Activated gamma-delta T cell (primary cell): ENCODE data around the gene DESI1.
"Not testable (repeated sequence)": the region's sequence is repeated elsewhere in the genome, so short reads cannot be mapped to it uniquely, and the experiment has no call there.

Experiments
- DNase-seq: peaks from one replicate; lab custom pipeline; 2025; lab: John Stamatoyannopoulos, UW
- total RNA-seq, 2 donors: gene quantifications; one replicate each; lab custom pipeline; 2026; lab: John Stamatoyannopoulos, UW

The DESI1 gene
- 36.4 to 36.6 reads per million in 2 donors for total RNA-seq

DNA sequence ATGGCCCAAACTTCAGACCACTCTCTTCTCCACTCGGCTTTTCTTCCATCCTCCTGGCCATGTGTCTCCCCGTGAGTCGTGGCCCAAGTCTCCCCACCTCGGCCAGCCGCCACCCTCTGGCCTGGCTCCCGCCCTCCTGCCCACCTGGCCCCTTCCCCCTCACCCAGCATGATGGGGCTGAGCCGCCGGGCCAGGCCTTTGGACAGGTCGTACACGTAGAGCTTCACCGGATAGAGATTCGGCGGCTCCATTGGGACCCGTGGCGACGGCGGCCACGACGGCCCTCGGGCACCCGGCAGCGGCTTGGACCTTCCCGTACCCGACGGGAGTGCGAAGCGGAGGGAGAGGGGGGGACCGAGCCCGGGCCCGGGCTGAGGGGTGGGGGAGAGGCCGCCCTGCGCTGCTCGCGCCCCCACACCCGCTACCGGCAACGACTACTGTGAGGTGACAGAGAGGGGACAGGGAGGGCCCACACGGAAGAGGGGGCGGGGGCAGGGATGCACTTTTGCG, at the start of gene DESI1:
TSS of gene DESI1 (minus strand) at position 455 of the 510 bp plus-strand sequence. CDS start at position 251, 204 bp downstream.
- no peak for DNase-seq

DNA sequence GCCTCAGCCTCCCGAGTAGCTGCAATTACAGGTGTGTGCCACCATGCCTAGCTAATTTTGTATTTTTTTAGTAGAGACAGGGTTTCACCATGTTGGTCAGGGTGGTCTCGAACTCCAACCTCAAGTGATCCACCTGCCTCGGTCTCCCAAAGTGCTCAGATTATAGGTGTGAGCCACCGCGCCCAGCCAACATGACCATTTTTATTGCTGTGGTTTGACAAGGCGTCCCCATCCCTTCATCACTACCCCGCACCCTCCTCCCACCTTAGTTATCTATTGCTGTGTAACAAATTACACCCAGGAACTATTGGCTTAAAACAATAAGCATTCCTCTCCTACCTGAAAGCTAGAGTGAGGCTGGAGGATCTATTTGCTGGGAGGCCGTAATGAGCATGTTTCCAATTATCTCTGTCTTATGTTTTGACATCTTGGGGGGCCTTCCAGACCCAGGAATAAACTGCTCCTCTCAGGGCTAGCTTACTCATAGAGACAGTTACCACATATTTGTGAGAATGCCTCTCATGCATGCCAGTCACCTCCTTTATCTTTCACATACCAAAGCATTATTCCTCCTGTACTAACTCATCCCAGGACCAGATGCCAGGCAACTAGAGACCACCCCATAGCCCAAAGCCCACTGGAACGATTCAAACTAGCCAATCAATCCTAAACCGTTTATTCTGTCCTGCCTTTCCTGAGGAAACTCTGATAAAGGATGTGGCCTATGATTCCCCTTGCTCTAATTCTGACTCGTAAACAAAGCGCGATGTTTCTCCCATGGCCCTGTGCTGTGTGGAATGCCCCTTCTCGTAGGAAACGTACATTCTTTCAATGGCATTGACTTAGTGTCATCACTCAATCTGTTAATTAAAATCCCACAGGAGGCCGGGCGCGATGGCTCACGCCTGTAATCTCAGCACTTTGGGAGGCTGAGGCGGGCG, 48.4 kb upstream of the DESI1 start:
- DNase-seq = no peak

DNA sequence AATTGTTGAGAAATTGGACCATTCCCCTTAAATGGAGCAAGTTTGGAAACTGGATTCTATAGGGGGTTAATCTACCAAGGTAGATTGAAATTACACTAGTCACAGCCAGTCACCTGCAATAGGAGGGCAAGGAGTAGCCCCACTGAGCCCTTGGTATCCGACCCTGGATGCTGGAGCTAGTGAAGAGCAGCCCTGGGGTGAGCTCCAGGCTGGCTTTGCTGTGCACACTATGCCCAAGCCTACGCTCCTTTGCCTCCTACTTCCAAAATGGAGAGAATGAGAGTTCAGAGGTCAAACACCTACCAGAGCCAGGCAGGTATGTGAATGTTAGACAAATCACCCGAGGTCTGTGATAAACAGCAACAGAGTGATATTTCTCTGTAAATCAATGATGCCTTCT, 44.1 kb upstream of the DESI1 start:
- DNase-seq = no peak

DNA sequence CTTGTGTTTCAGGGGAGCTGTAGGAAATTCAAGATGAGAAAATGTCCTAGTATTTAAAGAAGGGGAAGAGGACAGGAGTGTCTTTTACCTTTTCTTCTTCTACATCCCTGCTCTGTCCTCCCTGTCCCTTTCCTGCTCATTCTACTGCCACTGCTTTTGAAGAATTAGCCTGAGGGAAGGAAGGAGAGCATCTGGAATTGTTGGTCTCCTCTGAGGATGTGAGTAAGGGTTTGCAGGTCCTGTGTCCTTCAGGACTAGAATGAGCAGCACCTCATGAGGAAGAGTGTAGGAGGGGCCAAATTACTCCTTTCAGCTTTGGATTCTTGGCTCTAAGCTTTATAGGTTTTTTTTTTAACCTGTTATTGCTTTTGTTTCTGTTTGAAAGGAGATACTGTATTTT, 43.6 kb upstream of the DESI1 start:
- DNase-seq = no peak

DNA sequence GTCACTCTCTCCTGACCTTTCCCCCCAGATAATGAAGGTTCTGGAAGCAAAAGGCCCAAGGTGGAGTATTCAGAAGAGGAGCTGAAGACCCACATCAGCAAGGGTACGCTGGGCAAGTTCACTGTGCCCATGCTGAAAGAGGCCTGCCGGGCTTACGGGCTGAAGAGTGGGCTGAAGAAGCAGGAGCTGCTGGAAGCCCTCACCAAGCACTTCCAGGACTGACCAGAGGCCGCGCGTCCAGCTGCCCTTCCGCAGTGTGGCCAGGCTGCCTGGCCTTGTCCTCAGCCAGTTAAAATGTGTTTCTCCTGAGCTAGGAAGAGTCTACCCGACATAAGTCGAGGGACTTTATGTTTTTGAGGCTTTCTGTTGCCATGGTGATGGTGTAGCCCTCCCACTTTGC, 42.8 kb upstream of the DESI1 start:
- not testable (repeated sequence) for DNase-seq

DNA sequence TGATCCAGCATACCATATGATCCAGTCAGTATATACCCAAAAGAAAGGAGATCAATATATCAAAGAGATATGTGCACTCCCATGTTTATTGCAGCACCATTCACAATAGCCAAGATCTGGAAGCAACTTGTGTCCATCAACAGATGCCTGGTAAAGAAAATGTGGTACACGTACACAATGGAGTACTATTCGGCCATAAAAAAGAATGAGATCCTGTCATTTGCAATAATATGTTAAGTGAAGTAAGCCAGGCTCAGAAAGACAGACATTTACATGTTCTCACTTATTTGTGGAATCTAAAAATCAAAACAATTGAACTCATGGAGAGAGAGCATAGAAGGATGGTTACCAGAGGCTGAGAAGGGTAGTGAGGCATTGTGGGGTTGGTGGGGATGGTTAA, 40.9 kb upstream of the DESI1 start:
- DNase-seq = no peak

DNA sequence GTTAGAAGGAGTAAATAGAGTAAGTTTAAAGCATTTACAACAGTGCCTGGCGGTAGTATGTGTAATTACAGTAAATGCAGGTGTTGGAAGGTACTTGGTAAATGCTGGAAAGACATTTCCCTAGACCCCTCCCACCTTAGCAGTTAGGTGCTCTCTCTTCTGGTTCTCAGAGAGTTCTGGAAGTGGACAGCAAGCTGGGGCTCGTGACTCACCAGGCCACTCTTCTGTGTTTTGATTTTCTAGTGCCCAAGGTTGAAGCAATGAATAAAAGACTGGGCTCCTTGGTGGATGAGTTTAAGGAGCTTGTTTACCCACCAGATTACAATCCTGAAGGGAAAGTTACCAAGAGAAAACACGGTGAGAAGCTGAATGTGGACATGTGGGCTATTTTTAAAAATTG, 40.2 kb upstream of the DESI1 start:
- DNase-seq = no peak

DNA sequence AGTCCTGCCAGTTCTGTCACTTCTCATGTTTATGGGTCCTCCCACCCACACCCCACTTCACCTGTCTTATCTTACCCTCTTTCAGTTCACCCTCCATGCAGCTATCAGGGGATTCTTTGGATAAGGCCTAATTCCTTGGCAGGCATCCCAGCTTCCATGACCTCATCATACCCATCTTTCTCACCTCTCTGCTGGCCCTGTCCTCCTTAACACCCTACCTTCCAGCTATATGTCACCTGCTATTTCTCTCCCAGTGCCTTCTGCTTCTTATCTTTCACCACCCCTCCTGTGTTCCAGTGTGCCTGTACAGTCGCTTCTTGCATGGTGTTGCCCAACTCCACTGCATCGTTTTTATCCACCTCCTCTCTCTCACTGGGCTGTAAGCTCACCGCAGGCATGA, 39.6 kb upstream of the DESI1 start:
- DNase-seq = no peak

DNA sequence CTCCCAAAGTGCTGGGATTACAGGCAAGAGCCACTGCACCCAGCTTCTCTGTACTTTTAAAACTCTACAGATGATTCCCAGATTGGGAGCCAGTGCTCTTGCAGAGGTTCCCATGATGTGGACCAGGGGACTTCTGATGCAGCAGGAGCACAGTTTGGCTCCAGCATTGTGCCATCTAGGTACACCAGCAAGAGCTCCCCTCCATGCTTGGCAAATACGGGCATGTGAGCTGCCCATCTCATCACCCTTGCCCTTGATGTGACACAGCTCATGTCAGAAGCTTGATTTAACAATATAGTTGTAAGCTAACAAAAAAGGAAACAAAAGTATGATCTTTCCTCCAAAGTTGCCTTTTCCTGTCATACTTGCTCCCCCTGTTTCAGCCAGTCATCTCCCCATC, 39.1 kb upstream of the DESI1 start:
- no peak for DNase-seq

DNA sequence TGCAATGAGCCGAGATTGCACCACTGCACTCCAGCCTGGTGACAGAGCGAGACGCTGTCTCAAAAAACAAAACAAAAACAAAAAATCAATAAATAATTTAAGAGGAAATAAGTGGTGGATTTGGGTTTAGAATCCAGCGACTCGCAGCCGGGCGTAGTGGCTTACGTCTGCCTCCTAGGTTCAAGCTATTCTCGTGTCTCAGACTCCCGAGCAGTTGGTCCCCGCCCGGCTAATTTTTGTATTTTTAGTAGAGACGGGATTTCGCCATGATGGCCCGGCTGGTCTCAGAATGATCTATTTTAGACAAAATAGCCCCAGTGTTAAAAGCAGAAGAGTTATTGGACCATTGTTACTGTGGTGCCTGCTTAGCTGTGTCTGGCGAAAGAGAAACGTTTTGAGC, 38.0 kb upstream of the DESI1 start:
- no peak for DNase-seq

DNA sequence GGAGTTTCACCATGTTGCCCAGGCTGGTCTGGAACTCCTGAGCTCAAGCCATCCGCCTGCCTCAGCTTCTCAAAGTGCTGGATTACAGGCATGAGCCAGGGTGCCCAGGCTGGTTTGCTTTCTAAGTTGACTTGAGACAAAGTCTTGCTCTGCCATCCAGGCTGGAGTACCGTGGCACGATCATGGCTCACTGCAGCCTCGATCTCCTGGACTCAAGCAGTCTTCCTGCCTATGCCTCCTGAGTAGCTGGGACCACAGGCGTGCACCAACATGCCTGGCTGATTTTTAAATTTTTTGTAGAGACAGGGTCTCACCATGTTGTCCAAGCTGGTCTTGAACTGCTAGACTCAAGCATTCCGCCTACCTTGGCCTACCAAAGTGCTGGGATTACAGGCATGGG, 36.9 kb upstream of the DESI1 start:
- DNase-seq = no peak

DNA sequence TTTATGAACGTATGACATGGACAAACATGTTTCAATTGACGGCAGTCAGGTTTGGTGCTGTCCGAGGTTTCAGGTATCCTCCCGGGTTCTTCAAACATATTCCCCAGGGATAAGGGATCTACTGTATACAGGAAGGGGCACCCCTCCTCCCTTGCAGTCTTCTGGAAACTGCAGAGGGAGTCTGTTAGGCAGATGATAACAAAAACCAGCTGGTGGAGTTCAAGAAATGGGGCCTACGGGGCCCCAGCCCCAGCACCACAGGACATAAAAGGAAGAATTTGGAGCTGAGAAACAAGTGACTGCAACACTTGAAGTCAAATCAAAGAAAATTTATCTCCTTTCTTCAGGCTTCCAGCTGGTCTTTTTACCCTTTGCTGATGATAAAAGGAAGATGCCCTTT, 35.7 kb upstream of the DESI1 start:
- no peak for DNase-seq

DNA sequence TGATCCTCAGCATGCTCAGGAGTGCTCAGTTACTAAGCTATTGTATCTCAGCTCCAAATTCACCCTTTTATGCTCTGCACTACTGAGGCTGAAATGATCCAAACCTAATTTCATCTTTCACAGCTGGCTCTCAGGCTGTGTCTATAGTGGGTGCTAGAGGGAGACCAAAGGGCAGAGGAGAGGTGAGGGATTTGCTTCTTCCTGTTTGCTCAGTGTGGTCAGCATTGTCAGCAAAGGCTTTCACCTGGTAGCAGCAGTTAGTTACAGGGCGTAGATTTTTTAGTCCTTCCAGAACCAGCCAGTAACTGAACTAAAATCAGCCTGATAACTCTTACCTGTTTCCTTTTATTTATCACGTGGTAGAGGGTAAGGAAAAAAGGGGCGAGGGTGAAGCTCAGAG, 33.5 kb upstream of the DESI1 start:
- no peak for DNase-seq

DNA sequence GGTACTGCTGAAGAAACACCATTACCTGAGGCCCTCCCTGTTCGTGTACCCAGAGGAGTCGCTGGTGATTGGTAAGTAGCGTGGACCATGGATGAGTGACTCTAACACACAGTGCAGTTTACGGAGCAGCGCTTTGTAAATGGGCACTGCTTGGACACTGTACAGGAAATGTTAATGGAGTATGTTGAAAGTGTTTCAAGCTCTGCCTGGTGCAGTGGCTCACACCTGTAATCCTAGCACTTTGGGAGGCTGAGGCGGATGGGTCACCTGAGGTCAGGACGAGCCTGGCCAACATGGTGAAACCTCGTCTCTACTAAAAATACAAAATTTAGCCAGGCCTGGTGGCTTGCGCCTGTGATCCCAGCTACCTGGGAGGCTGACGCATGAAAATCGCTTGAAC, 30.0 kb upstream of the DESI1 start:
- no peak for DNase-seq

DNA sequence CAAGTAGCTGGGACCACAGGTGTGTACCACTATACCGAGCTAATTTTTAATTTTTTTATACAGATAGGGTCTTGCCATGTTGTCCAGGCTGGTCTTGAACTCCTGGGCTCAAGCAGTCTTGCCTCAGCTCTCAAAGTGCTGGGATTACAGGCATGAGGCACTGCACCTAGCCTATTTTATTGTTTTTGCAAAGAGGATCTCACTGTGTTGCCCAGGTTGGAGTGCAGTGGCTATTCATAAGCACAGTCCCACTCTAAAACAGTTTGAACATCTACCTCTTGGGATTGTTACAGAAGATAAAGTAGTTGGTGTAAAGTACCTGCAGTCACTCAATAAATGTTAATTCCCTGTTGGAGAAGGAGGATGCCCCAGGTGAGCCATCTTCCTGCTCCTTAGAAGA, 29.4 kb upstream of the DESI1 start:
- no peak for DNase-seq

DNA sequence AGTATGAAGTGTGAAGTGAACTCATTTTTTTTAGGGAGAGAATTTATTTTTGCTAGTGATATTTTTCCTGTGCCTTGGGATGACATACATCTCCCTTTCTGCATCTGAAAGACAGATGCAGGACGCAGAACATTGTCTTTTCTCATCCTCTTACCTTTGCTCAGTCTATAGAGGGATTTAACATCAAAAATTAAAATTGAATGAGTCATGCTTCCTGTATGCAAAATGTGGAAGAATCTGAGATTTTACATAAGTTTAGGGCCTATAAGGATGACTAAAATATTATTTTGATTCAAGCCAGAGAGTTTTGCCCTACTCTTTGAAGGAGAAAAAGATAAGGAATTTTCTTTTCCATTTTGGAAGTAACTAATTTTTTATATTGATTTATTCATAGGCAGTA, 27.6 kb upstream of the DESI1 start:
- DNase-seq = no peak

DNA sequence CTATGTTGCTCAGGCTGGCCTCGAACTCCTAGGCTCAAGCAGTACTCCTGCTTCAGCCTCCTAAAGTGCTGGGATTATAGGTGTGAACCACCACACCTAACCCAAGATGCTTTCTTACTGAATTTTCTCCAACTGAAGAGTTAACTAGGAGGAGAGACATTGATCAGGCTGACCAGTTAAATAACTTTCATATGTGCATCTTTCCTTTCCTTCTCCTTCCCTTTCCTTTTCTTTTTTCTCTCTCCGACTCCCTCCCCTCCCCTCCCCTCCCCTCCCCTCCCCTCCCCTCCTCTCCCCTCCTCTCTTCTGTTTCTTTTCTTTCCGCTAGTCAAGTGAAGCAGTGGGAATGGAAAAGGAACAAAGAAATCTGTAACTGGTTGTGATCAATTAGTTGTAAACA, 26.9 kb upstream of the DESI1 start:
- no peak for DNase-seq

DNA sequence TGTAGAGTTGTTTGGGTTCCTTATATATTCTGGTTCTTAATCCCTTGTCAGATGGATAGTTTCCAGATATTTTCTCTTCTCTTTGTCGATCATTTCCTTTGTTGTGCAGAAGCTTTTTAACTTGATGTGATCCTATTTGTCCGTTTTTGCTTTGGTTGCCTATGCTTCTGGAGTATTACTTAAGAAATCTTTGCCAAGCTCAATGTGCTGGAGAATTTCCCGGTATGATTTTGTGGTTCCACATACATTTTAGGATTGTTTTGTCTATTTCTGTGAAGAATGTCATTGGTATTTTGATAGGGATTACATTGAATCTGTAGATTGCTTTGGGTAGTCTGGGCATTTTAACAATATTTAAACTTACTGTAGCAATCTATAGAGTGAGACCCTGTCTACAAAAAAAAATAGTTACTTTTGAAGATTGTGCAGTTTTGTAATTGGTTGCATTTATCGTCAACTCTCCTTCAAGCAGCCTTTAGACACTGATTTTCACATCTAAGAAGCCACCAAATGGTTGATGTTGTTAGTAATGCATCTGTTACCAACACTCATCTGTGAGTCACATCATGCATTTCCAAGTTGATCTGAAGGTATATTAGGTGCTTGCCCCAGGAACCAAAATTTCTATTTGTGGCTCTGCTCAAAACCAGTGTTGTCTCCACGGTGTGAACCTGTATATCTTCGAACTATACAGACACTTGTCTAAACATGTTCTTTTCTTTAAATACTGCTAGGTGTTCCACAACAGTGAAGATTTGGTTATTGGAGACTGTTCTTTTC, 21.7 kb upstream of the DESI1 start:
- no peak for DNase-seq

DNA sequence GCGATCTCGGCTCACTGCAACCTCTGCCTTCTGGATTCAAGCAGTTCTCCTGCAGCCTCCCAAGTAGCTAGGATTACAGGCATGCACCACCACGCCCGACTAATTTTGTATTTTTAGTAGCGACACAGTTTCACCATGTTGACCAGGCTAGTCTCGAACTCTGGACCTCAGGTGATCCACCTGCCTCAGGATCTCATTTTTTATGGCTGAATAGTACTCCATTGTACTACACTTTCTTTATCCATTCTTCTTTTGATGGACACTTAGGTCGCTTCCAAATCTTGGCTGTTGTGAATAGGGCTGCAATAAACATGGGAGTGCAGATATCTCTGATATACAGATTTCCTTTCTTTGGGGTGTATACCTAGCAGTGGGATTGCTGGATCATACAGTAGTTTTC, 21.0 kb upstream of the DESI1 start:
- no peak for DNase-seq

DNA sequence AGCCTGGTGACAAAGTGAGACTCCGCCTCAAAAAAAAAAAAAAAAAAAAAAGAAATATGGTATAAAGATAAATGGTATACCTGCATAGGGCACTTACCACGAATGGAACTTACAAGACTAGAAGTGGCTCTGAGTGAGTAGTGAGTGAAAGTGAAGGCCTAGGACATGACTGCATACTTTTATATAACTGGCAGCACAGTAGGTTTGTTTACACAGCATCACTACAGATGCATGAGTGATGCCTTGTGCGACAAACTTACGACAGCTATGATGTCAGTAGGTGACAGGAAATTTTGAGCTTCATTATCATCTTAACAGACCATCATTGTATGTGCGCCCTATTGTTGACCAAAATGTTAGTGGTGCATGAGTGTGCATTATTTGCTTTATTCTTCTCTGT, 17.9 kb upstream of the DESI1 start:
- DNase-seq = no peak

DNA sequence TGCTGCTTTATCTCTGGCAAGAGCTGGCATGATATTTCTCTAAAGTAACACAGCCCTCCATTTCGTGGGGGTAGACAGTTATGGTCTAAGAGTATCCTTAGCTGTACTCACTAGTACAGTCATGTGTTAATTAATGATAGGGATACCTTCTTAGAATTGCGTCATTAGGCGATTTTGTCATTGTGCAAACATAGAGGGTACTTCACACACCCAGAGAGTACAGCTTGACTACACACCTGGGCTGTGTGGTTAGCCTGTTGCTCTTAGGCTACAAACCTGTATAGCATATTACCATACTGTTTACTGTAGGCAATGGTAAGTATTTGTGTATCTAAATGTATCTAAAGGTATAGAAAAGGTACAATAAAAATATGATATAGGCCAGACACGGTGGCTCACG, 17.3 kb upstream of the DESI1 start:
- no peak for DNase-seq

DNA sequence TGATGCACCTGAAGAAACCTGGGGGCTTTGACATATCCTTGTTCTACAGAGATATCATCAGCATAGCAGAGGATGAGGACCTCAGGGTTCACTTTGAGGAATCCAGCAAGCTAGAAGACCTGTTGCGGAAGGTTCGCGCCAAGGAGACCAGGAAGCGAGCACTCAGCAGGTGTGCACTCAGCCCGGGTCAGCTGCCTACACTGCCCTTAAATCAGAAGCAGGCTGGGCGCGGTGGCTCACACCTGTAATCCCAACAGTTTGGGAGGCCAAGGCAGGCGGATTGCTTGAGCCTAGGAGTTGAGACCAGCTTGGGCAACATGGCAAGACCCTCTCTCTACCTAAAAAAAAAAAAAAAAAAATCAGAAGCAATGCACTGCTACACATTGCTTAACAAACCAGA, 16.8 kb upstream of the DESI1 start:
- not testable (repeated sequence) for DNase-seq

DNA sequence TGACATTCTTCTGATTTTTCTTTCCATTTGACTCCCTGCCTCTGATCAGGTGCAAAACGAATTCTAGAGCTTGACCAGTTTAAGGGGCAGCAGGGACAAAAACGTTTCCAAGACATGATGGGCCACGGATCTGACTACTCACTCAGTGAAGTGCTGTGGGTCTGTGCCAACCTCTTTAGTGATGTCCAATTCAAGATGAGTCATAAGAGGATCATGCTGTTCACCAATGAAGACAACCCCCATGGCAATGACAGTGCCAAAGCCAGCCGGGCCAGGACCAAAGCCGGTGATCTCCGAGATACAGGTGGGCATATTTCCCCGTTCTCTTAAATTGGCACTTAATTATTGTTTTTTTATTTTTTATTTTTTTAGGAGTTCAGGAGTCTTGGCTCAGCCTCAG, 15.6 kb upstream of the DESI1 start:
- DNase-seq = no peak
